Thyroid gland (tissue), 4 donors: ENCODE results near the gene WNT7A. TPM values are rescaled to one million over a fixed set of nuclear protein-coding genes. Genes with fewer than 3 reads are reported as not detected.

Experiments
- DNase-seq, 2 donors: peaks; one replicate each; pipeline ENCODE4 v3.0.0-alpha.2; 2019
- H3K27ac ChIP-seq, 3 donors: fragments of 200-600 bp; sonication (generic); 1 replicate in 2 of 3; 2 replicates in 1 of 3; pipeline ENCODE4 v1.5.1; 2016 to 2019; ENCODE audit warnings: mild to moderate bottlenecking in 1 of 3, moderate library complexity in 1 of 3
- H3K27me3 ChIP-seq: fragments of 200-600 bp; sonication (generic); one replicate; pipeline ENCODE4 v1.5.1; 2019
- H3K36me3 ChIP-seq, 2 donors: fragments of 200-600 bp; sonication (generic); one replicate each; pipeline ENCODE4 v1.5.1; 2016 to 2019
- H3K4me1 ChIP-seq, 2 donors: fragments of 200-600 bp; sonication (generic); one replicate each; pipeline ENCODE4 v1.5.1; 2017 to 2019
- H3K4me3 ChIP-seq, 3 donors: fragments of 200-600 bp; sonication (generic); replicated peaks in 1 of 3; 1 replicate in 2 of 3; 2 replicates in 1 of 3; pipeline ENCODE4 v1.5.1; 2016; ENCODE audit warnings: mild to moderate bottlenecking in 1 of 3
- H3K9me3 ChIP-seq: fragments of 200-600 bp; sonication (generic); one replicate; pipeline ENCODE4 v1.5.1; 2017
- CTCF ChIP-seq, 6 experiments: fragments of 200-600 bp in 3 of 6; fragments of 450-650 bp in 3 of 6; sonication (generic) in 3 of 6; IDR thresholded peaks; one replicate each; pipeline ENCODE4 v1.5.1; 2016 to 2019; ENCODE audit warnings: antibody characterized with exemption in 6 of 6, mild to moderate bottlenecking in 2 of 6, inconsistent platforms in 1 of 6, moderate library complexity in 1 of 6
- POLR2A ChIP-seq, 2 donors: fragments of 450-650 bp; IDR thresholded peaks; one replicate each; pipeline ENCODE4 v1.6.1; 2017; ENCODE audit warnings: antibody characterized with exemption in 2 of 2, mild to moderate bottlenecking in 2 of 2, moderate library complexity in 1 of 2
- WGBS, 2 donors: methylation state at CpG; one replicate each; pipeline ENCODE4 v1.1.5; 2017; 5-methylcytosine and 5-hydroxymethylcytosine counted together
- intact Hi-C: fragments of 100-400 bp; cut with DNase I; formaldehyde crosslinking; loops from one replicate; pipeline ENCODE4 v1.15.1; 2023
- total RNA-seq, 4 donors: library from RNA; depleted of rRNA; stranded (reverse); fragments of >200 nt; gene quantifications; one replicate each; pipeline ENCODE4 v1.2.3, GENCODE V29; 2016

The WNT7A gene
- total RNA-seq, 4 donors from 2014 or later, result not detected

GRCh38 chr3:13781417-13781816 lies 98.5 kb downstream of the WNT7A start:
- 72 to 78% methylated on average over 5 of the region's 5 CpGs for WGBS, 2 donors
- no peaks in the 10 kb centered on the region for H3K9me3 ChIP-seq
- H3K36me3 ChIP-seq, result no peaks in the 10 kb centered on the region
- TF ChIP-seq CTCF (IDR thresholded peaks at IDR 0.05), result no peak
- TF ChIP-seq POLR2A (IDR thresholded peaks at IDR 0.05), result no peak
- DNase-seq, result no peak
- no peak overlapping the region for H3K4me3 ChIP-seq
- no peaks in the 10 kb centered on the region for H3K4me1 ChIP-seq
- no peaks in the 10 kb centered on the region for H3K27me3 ChIP-seq
- no peak overlapping the region for H3K27ac ChIP-seq
- intact Hi-C loops, result no loop called here

GRCh38 chr3:13780432-13781176 lies 99.3 kb downstream of the WNT7A start:
- intact Hi-C loops, result no loop called here
- Histone ChIP-seq H3K27me3 (no peaks in the 10 kb centered on the region), H3K9me3 (no peaks in the 10 kb centered on the region), H3K4me1 (no peaks in the 10 kb centered on the region), H3K27ac (no peak overlapping the region), H3K36me3 (no peaks in the 10 kb centered on the region), H3K4me3 (no peak overlapping the region)
- WGBS, 2 donors, result 59 to 64% methylated on average over 11 of the region's 11 CpGs
- TF ChIP-seq CTCF (IDR thresholded peaks at IDR 0.05) (no peak), POLR2A (IDR thresholded peaks at IDR 0.05) (no peak)
- DNase-seq, result no peak

GRCh38 chr3:13776253-13777050 lies 103.4 kb downstream of the WNT7A start:
- Histone ChIP-seq H3K4me3 (no peak overlapping the region), H3K27ac (no peak overlapping the region), H3K36me3 (no peaks in the 10 kb centered on the region), H3K4me1 (no peaks in the 10 kb centered on the region), H3K9me3 (no peaks in the 10 kb centered on the region), H3K27me3 (no peaks in the 10 kb centered on the region)
- TF ChIP-seq CTCF (IDR thresholded peaks at IDR 0.05), result no peak
- TF ChIP-seq POLR2A (IDR thresholded peaks at IDR 0.05), result no peak
- 79 to 83% methylated on average over 4 of the region's 4 CpGs for WGBS, 2 donors
- intact Hi-C loops, result no loop called here
- DNase-seq, result no peak

GRCh38 chr3:13772885-13773745 lies 106.8 kb downstream of the WNT7A start:
- no peaks in the 10 kb centered on the region for H3K36me3 ChIP-seq
- H3K9me3 ChIP-seq, result no peaks in the 10 kb centered on the region
- TF ChIP-seq CTCF (IDR thresholded peaks at IDR 0.05) (no peak), POLR2A (IDR thresholded peaks at IDR 0.05) (no peak)
- WGBS, 2 donors, result 84 to 90% methylated on average over 8 to 14 of the region's 18 CpGs
- intact Hi-C loops, result no loop called here
- no peaks in the 10 kb centered on the region for H3K27me3 ChIP-seq
- H3K4me3 ChIP-seq, result no peak overlapping the region
- no peak overlapping the region for H3K27ac ChIP-seq
- no peaks in the 10 kb centered on the region for H3K4me1 ChIP-seq
- DNase-seq, result no peak
